MCF 10A (cell line): ENCODE results near the gene SORBS2. TPM values are rescaled to one million over a fixed set of nuclear protein-coding genes. Genes with fewer than 3 reads are reported as not detected.

Experiments
- BruUV-seq: library from RNA; stranded (reverse); fragments of 400-500 nt; replicated peaks from 2 replicates; lab custom pipeline; 2021; lab: Mats Ljungman, UMichigan
- CTCF ChIA-PET: fragments of 300-600 bp; sonication (Branson Sonifier 250); formaldehyde crosslinking; extraction: SDS; loops from one replicate; lab custom pipeline; 2021; ENCODE audit warnings: antibody characterized with exemption, inconsistent platforms; lab: Yijun Ruan, JAX
- POLR2A ChIA-PET: fragments of 300-600, 350-650 bp; sonication (Branson Sonifier 250); formaldehyde crosslinking; extraction: SDS; loops from one replicate; lab custom pipeline; 2020; ENCODE audit warnings: antibody characterized with exemption, inconsistent platforms; lab: Yijun Ruan, JAX
- DNase-seq: peaks from one replicate; pipeline ENCODE4 v3.0.0-alpha.2; 2018; ENCODE audit not compliant: unreplicated experiment
- H3K27ac Mint-ChIP-seq: one replicate; pipeline ENCODE4 v1.8.0; 2022; ENCODE audit warnings: mild to moderate bottlenecking, low read depth, mixed read lengths; ENCODE audit not compliant: unreplicated experiment
- H3K27me3 Mint-ChIP-seq: one replicate; pipeline ENCODE4 v1.8.0; 2022; ENCODE audit warnings: mixed read lengths; ENCODE audit not compliant: insufficient read depth, unreplicated experiment
- H3K36me3 Mint-ChIP-seq: one replicate; pipeline ENCODE4 v1.8.0; 2022; ENCODE audit warnings: mild to moderate bottlenecking, moderate library complexity, mixed read lengths; ENCODE audit not compliant: insufficient read depth, unreplicated experiment
- H3K4me1 Mint-ChIP-seq: one replicate; pipeline ENCODE4 v1.8.0; 2022; ENCODE audit warnings: mixed read lengths; ENCODE audit not compliant: insufficient read depth, unreplicated experiment
- H3K4me3 Mint-ChIP-seq: one replicate; pipeline ENCODE4 v1.8.0; 2022; ENCODE audit warnings: mild to moderate bottlenecking, moderate library complexity, mixed read lengths; ENCODE audit not compliant: unreplicated experiment
- H3K9me3 Mint-ChIP-seq: one replicate; pipeline ENCODE4 v1.8.0; 2022; ENCODE audit warnings: mixed read lengths; ENCODE audit not compliant: unreplicated experiment
- CTCF ChIP-seq: fragments of 200-600 bp; IDR thresholded peaks from one replicate; pipeline ENCODE4 v1.8.0; 2022; ENCODE audit warnings: antibody characterized with exemption, mild to moderate bottlenecking; ENCODE audit not compliant: unreplicated experiment
- intact Hi-C: fragments of 100-400 bp; cut with micrococcal nuclease; formaldehyde crosslinking; loops from 2 replicates; pipeline ENCODE4 v1.14.1; 2022
- total RNA-seq: library from RNA; stranded (reverse); gene quantifications from 2 replicates; pipeline ENCODE4 v1.2.3, GENCODE V29; 2022

Gene SORBS2
- total RNA-seq, 1 experiment from 2014 or later = 19.3 TPM

DNA sequence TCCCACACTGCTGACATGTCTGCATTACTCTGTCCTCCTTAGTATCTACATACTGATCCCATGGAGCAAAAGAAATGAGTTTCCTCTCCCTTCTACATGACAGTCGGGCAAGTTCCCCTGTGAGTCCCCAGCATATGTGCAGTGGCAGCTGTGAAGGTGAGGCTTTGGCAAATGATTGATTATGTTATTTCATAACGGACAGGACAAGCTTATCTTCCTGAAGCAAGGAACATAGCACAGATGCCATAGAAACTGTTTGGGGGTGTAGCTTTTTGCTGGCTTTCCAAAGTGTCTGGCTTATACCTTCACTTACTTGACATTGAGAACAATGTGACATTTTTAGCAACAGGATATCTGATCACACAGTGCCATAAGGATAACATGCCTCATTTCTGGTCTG lies 139.8 kb downstream of the SORBS2 start:
- TF ChIP-seq CTCF = no peak
- CTCF ChIA-PET = interaction anchor here (0.9 kb wide), 1 partner anchor 349 kb away, joined by 4 read pairs; no protein-coding TSS in a partner anchor
- H3K27me3 Mint-ChIP-seq = no peaks in the 10 kb centered on the region
- BruUV-seq = no TSS peak
- intact Hi-C loops = no loop called here
- H3K36me3 Mint-ChIP-seq = peaks cover 7% of the 10 kb centered on the region
- no peak overlapping the region for H3K27ac Mint-ChIP-seq
- H3K4me1 Mint-ChIP-seq = no peaks in the 10 kb centered on the region
- H3K4me3 Mint-ChIP-seq = no peak overlapping the region
- H3K9me3 Mint-ChIP-seq = no peaks in the 10 kb centered on the region
- no peak for DNase-seq
- POLR2A ChIA-PET = interaction anchor here (0.6 kb wide), 1 partner anchor 9 kb away, joined by 3 read pairs; no protein-coding TSS in a partner anchor

- no peak for TF ChIP-seq CTCF
These were observed 140.5 kb downstream of the SORBS2 start for GRCh38 chr4:185671496-185671895.

DNA sequence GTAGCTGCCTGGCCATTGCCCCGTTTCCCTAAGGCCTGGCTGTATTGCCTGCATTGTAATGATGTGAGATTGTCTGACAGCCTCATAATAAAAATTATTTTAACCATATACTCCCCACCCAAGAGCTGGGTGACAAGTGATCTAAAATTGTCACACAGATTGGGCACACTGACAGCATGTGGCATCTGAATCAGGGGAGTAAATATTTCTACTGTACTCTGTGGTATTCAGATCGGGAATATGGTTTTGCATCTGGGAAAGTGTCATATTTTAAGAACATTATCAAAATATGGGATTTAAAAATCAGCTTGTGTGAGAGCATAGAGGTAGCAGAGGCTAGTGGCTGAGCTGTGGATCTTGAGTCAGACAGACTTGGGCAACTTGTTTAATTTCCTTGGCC lies 140.9 kb downstream of the SORBS2 start:
- BruUV-seq = no TSS peak
- H3K36me3 Mint-ChIP-seq = peaks cover 12% of the 10 kb centered on the region
- no peak for DNase-seq
- no peak for TF ChIP-seq CTCF
- no peak overlapping the region for H3K4me3 Mint-ChIP-seq
- no peaks in the 10 kb centered on the region for H3K27me3 Mint-ChIP-seq
- intact Hi-C loops = no loop called here
- ChIA-PET POLR2A (no interaction called here), CTCF (interaction anchor here (0.6 kb wide), 1 partner anchor 105 kb away, joined by 3 read pairs; no protein-coding TSS in a partner anchor)
- H3K4me1 Mint-ChIP-seq = no peaks in the 10 kb centered on the region
- no peak overlapping the region for H3K27ac Mint-ChIP-seq
- H3K9me3 Mint-ChIP-seq = no peaks in the 10 kb centered on the region

More at GRCh38 chr4:185671496-185671895, 140.5 kb downstream of the SORBS2 start:
- CTCF ChIA-PET = interaction anchor here (0.9 kb wide), 1 partner anchor 350 kb away, joined by 4 read pairs; no protein-coding TSS in a partner anchor
- intact Hi-C loops = no loop called here
- no peak overlapping the region for H3K4me3 Mint-ChIP-seq
- H3K27ac Mint-ChIP-seq = no peak overlapping the region
- H3K36me3 Mint-ChIP-seq = peaks cover 12% of the 10 kb centered on the region
- no peaks in the 10 kb centered on the region for H3K9me3 Mint-ChIP-seq
- H3K4me1 Mint-ChIP-seq = no peaks in the 10 kb centered on the region
- no peak for DNase-seq
- POLR2A ChIA-PET = interaction anchor here (0.6 kb wide), 1 partner anchor 10 kb away, joined by 3 read pairs; no protein-coding TSS in a partner anchor
- no TSS peak for BruUV-seq
- no peaks in the 10 kb centered on the region for H3K27me3 Mint-ChIP-seq

DNA sequence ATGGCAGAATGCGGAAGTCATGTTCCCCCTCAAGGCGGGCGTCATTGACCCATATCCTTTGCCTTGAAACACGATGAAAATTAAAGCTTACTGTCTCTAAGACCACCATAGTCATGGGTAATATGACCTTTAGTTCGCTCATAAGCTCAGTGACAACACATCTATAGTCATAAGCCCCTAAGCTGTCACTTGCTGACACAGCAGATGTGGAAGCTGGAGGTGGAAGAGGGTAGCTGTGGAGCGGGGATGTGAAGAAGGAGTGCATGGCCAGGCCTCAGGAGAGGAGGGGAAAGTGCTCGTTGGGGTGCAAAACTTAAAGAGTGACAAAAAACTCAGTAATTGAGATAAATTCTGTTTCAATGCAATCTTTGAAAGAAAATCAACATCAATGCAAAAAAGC lies 142.7 kb downstream of the SORBS2 start:
- TF ChIP-seq CTCF = no peak
- Mint-ChIP-seq H3K4me3 (no peak overlapping the region), H3K36me3 (peaks cover 13% of the 10 kb centered on the region), H3K4me1 (no peaks in the 10 kb centered on the region), H3K27me3 (no peaks in the 10 kb centered on the region), H3K9me3 (no peaks in the 10 kb centered on the region), H3K27ac (no peak overlapping the region)
- intact Hi-C loops = no loop called here
- BruUV-seq = no TSS peak
- DNase-seq = no peak
- POLR2A ChIA-PET = no interaction called here
- CTCF ChIA-PET = interaction anchor here (0.6 kb wide), 1 partner anchor 208 kb away, joined by 3 read pairs; no protein-coding TSS in a partner anchor
